ENCODE results near the gene AFF3.

The AFF3 gene

GRCh38 chr2:99811544-99811943 is 330.8 kb downstream of the AFF3 start:
- no peak for DNase-seq

- no peak for DNase-seq
These were observed 332.2 kb downstream of the AFF3 start for GRCh38 chr2:99810225-99810624.

- DNase-seq: no peak
These were observed 333.0 kb downstream of the AFF3 start for GRCh38 chr2:99809259-99809900.

GRCh38 chr2:99808361-99809200 is 333.8 kb downstream of the AFF3 start:
- DNase-seq: no peak

- no peak for DNase-seq
These were observed 335.6 kb downstream of the AFF3 start for GRCh38 chr2:99806758-99807157.

GRCh38 chr2:99805930-99806476 is 336.4 kb downstream of the AFF3 start:
- no peak for DNase-seq

GRCh38 chr2:99803846-99804245 is 338.5 kb downstream of the AFF3 start:
- no peak for DNase-seq

GRCh38 chr2:99802734-99803133 is 339.7 kb downstream of the AFF3 start:
- no peak for DNase-seq

- DNase-seq: no peak
These were observed 341.0 kb downstream of the AFF3 start for GRCh38 chr2:99801327-99801901.

GRCh38 chr2:99797475-99797874 is 344.9 kb downstream of the AFF3 start:
- DNase-seq: no peak

- DNase-seq: no peak
These were observed 348.0 kb downstream of the AFF3 start for GRCh38 chr2:99794414-99794813.

- DNase-seq: no peak
These were observed 349.4 kb downstream of the AFF3 start for GRCh38 chr2:99793022-99793421.

- no peak for DNase-seq
These were observed 352.5 kb downstream of the AFF3 start for GRCh38 chr2:99789849-99790248.

GRCh38 chr2:99787769-99788382 is 354.5 kb downstream of the AFF3 start:
- no peak for DNase-seq

GRCh38 chr2:99786636-99787390 is 355.6 kb downstream of the AFF3 start:
- no peak for DNase-seq

GRCh38 chr2:99784946-99785345 is 357.4 kb downstream of the AFF3 start:
- DNase-seq: no peak

- no peak for DNase-seq
These were observed 358.1 kb downstream of the AFF3 start for GRCh38 chr2:99784282-99784681.

- DNase-seq: no peak
These were observed 362.1 kb downstream of the AFF3 start for GRCh38 chr2:99780276-99780675.

GRCh38 chr2:99779276-99779675 is 363.1 kb downstream of the AFF3 start:
- no peak for DNase-seq

GRCh38 chr2:99777656-99778290 is 364.6 kb downstream of the AFF3 start:
- no peak for DNase-seq

- DNase-seq: no peak
These were observed 365.3 kb downstream of the AFF3 start for GRCh38 chr2:99776906-99777646.

Measured in stimulated activated CD4-positive, alpha-beta T cell treated with anti-CD3 and anti-CD28 coated beads, Interleukin-4, amount 100 ng/mL, for 24 hours (primary cell).